HG03175 (cell line): ENCODE results near the gene CD47.

ENCODE experiments used
- ATAC-seq: cut with Tn5 transposase; IDR thresholded peaks from one replicate; pipeline ENCODE4 v1.9.1; 2021; ENCODE audit warnings: mild to moderate bottlenecking, moderate library complexity; ENCODE audit not compliant: unreplicated experiment

CD47 gene

DNA sequence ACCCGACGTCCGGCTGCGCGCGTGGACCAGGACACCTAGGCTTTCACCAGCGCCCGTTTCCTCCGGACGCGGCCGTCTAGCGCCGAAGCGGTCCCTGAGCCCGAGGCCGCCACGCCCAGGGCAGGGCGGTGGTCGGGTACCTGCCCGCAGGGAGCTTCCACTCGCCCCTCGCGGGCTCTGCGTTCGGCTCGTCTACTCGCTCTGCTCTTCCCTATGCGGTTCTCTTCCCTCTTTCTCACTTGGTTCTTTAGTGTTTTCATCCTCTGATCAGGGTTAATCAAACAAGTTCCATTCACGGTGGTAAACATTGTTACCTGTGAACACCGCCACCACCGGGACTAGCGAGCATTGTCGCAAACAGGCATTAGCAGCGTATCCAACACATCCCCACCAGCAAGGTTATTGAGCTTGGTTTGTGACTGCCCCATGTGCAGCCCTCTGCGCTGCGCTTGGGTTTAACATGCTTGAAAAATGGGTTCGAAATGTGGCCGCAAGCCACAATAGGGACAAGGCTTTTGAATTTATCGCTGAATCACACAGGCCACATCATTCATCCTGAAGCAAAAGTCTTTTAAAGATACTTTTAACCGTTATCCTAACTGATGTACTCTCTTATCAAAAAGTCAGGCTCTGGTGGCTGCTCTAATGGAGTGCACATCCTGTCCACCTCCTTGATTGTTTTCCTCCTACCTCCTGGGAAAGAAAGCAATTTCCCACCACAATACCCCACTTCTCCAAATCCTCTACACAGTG, 843 bp upstream of the CD47 start:
- no peak for ATAC-seq

DNA sequence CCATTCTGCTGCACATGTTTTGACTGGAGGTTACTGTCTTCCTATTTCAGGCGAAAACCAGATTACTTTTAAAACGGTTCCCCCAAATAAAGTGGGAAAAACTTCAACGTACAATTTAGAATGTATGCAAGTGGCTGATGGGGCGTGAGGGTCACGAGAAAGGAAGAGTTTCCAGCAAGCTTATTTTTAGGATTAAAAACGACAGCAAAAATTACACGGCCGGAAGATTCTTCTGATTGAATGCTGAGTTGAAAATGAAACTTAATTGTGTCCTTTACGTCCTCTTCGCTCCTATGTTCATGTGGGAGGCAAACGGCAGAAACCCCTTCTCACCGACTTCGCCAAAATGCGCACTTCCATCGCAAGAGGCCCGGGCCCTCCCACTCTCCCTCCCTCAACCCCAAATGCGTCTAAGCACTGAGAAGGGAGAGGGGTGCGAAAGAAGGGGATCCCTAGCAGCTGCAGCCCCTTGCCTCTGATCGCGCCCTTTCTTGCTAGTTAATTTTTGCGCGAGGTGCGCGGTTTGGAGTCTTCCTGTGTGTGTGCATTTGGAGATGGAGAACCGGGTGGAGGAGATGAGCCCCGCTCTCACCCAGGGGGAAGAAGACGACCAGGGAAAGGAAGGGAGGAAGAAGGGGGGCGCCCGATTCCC, 656 bp downstream of the CD47 start:
- ATAC-seq, result peak; percentile 13

DNA sequence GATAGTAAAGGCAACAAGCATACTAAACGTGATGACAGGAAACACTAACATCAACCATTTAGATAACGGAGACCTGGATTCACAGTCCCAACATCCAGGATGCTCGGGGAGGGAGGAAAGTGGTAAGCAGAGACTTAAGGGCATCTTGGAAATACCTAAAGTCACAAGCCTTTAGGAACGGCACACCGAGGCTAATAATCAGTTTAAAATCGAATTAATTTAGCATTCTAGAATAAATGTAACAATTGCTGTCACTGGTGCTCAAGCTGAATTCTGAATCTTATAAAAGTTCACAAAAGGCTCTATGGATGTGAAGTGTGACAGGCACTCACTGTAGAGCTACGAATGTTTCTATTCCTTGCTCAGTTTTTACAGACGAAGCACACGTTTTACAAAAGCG, 1.3 kb downstream of the CD47 start:
- ATAC-seq, result no peak

DNA sequence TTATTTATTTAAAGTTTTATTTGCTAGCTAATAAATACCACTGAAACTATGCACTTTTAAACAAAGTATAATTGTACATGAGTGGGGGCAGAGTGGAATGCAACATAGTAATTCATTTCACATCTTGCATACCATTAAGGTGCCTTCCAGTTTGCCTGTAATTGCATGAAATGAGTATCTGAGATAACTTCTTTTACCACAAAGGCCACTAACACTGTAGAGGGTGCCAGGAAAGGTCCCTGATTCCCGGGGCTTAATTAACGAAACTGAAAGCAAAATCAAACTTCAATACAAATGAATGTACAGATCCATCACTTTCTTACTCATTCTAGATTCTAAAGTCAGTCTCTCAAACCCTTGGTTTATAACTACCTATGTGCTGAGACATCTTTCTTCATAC, 2.1 kb downstream of the CD47 start:
- peak; percentile 42 for ATAC-seq

DNA sequence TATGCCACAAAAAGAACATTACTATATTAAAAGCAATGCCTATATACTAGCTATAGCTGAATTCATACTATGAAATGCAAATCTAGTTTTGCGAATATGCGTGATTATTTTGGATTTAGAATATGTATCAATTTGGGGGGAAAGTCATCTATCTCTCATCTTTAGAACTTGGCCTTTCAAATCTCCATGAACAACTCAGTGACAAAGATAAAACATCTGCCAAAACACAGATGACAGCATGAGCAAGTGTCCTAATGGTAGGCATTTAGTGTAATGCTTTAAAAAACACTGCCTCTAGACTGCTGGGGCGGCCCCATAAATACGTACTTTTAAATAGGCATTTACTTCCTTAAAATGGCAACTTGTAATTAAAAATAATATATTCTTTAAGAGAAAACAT, 2.7 kb downstream of the CD47 start:
- ATAC-seq, result no peak

DNA sequence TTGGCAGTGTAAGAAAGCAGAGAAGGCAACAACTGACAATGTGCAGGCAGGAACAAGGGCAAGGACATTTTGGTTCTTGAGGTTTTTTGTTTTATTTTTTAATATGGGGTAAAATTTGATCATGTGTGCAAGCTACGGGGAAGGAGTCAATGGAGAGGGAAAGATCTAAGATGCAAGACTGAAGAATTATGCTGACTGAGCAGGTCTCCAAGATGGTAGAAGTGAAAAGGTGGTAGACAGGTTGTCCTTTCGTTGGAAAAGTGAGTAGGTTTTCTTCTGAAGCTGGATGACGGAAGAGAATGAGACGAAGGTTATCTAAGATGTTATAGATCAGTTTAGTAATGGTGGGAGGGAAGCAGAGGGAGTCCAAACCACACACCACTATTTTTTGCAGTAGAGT, 4.2 kb downstream of the CD47 start:
- ATAC-seq, result no peak

DNA sequence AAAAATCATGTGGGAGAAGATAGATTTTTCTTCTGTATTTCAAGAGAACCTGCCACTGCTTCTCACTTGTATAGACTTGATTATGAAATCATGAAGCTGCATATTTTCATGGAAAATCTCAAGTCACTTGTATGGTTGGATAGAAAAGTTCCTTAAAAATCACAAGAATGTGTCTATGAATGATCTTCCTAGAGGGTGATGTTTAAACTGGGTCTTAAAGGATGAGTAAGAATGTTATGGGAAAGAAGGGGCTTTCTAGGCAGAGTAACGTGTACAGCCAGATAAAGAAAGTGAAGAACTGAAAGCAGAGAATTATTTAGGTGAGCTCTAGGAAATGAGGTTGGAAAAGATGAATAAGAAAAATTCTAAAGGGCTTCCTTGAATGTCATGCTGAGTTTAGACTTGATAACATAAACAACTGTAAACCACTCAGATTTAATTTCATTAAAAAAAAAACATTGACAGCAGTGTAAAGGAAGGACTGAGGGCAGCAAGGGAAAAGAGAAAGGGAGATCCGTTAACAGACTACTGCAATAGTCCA, 5.0 kb downstream of the CD47 start:
- ATAC-seq, result no peak

DNA sequence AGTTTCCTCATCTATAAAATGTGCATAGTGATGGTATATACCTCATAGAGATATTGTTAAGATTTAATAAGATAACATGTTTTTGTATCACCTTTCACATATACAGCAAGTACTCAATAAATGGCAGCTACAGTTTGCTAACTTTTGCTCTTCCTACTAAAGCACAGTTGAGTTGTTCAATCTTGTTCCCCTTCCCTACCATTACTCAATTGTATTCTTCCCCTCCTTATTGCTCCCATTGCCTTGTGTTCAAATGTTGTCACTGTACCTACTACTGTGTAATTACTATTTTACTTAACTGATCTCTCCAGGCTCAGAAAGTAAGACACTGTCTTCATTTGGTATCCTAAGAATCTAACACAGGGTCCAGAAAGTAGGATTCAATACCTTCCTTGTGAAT, 5.5 kb downstream of the CD47 start:
- ATAC-seq, result no peak

DNA sequence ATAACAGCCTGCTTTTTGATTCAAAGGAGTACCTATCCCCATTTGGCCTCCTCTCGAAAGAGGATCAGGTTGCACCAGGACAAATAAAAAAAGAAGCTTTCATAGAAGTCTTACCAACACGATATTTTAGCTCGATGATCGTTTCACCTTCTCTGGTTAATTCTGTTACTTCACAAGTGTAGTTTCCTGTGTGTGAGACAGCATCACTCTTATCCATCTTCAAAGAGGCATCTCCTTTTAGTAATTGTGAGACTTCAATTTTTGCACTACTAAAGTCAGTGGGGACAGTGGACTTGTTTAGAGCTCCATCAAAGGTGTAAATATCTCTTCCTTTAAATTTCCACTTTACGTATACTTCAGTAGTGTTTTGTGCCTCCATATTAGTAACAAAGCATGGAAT, 11.0 kb downstream of the CD47 start:
- no peak for ATAC-seq

DNA sequence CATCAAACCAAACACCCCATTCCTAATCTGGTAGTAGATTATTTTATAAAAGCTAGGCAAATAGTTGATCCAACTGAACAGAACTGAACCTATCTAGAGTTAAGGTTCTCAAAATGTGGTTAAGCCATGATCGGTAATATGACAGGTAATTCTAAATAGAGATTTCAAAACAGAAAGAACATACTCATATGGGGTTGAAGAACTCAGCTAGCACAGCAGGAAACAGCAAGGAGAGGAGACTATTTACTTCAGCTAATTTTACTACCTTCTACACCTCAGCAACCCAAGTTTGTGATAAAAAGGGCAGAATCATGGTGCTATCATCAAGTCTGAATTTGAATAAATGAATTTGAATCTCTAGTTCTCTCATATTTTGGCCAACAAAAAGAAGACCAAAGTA, 11.8 kb downstream of the CD47 start:
- ATAC-seq, result no peak

DNA sequence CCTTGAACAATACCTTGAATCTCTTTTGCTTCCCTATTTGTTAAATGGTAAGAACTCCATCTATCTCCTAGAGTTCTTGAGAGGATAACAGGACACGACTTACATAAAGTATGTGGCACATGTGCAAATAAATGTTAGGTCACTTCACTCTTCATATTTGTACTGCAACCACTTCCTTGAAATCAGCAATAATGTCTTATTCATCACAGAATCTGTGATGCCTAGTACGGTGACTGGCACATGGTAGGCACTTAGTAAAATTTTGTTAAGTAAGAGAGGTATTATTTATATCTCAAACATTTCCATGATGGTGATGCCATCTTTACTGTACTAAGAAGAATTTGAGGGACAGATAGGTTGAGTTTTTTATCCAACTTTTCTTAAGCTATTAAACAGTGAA, 14.3 kb downstream of the CD47 start:
- ATAC-seq, result no peak

DNA sequence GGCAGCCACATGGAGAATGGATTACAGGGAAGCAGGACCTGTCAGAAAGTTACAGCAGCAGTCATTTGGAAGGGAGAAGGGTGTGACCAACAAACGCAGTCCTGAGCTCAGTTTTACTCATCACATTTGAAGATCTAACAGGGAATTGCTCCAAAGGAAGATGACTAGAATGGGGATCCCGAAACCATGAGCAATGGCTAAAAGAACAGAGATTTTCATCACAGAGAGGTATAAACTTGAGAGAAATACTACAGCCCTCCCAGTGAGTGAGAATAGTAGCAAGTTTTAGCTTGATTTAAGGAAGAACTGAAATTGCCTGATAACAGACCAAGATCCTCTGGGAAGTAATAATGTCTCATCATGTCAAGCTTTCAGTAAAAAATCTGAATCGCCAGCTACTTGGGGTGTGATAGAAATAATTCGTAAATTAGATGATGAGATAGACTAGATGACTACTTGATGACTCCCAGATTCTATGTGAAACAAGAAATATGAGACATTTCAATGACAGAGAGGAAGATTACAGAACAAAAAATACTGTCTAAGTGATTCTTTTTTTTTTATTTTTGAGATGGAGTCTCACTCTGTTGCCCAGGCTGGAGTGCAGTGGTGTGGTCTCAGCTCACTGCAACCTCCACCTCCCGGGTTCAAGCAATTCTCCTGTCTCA, 16.9 kb downstream of the CD47 start:
- no peak for ATAC-seq

DNA sequence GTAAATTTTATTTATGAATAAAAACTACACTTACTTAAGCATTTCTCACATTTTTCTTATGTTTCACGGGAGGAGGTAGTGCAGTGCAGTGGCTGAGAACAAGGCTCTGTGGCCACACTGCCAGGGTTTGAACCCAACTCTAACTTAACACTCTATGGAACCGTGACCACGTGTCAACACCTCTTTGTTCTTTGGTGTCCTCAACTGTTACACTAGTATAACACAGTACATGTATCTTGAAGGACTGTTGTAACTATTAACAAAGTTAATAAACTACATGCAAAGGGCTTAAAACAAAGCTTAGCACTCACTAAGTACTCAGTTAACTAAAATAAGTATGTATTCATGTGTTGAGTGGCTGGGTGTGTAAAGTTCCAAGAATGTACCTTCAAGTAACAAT, 19.5 kb downstream of the CD47 start:
- peak; percentile 56 for ATAC-seq

DNA sequence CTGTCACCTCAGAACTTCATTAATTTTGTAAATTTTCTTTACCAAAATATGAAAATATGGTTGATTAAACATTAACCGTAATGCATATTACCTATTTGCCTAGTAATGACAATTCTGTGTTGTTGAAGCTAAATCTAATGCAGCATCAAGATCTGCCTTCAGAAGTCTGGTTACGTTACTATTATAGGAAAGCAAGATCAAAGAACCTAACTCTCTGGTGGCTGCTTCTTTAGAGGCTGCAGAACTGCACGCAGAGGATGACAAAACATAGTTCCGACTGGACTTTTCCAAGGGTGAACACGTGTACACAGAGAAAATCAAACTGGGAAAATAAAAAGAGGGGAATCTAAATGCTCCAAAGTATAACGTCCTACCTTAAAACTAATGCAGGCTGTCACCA, 20.5 kb downstream of the CD47 start:
- ATAC-seq, result no peak

DNA sequence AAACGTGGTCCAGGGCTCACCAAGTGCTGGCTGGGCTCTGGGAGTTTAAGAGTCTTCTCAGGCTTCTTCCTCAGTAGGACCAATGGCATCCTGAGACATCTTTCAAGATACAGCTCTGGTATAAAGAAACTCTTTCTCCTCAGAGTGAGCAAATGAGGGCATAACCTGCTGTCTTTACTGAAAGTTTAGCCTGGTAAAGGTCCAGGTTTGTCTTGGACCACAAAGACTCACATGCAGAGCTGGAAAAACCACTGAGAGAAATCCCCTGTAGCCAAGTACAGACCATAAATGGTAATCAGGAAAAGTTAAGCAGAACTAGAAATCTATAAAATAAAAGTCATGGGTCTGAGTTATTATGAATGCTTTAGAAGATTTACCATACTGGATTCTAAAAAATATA, 23.1 kb downstream of the CD47 start:
- no peak for ATAC-seq

DNA sequence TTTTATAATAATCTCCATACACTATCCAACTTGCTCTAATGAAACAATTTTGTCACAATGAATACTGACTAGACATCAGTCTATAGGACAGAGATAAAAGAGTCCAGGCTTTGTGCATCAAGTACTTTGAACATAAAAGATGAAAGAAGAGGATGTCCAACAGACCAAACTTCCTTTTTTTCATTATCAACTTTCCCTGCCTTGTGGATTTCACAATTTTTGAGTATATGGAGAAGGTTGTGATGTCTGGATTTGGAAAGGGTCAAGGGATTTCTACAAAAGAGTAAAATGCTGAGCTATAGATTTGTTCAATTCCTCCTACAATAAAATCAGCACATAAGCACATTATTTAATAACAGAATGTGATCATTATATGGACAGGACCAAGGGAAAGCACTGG, 25.7 kb downstream of the CD47 start:
- no peak for ATAC-seq

DNA sequence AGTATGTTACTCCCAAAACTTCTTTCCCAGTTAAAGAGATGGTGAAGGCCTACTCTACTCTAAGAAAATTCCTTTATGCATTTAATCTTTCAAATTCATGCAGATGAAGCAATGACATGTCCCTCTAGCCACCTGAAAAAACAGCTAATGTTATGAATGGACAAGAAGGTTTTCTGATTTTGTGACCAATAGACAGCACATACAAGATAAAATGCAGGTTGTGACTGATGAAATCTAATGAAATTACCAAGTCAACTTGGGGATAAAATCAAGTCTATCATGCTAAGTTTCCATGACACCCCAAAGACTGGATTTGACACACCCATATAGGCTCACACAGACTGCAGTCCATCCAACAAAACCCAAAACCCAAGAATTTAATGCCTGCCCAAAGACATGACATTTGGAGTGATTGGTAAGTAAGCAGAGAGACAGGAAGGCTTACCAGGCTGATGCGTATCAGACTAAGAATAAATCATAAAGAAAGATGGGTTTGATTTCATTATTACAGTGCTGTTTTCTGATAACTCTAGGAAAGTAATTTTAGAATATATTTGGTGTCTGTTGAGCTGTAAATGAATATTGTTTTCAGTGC, 26.4 kb downstream of the CD47 start:
- no peak for ATAC-seq

DNA sequence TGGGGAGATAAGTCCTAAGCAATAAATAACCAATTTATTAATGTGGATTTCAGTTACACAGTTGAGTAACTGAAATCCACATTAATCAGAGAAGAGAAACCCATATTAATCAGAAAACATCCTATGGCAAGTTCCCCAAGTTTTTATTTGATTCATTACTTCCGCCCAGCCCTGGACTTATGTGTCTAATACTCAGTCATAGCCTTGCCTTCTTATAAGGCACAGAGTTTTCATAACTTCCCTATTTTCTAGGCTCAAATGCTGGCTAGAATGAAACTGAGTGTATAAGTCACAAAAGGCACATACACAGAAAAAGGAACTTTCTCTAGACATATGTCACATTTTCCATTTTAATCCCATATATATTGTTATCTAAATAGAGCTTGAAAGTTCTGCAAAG, 28.8 kb downstream of the CD47 start:
- ATAC-seq, result no peak

DNA sequence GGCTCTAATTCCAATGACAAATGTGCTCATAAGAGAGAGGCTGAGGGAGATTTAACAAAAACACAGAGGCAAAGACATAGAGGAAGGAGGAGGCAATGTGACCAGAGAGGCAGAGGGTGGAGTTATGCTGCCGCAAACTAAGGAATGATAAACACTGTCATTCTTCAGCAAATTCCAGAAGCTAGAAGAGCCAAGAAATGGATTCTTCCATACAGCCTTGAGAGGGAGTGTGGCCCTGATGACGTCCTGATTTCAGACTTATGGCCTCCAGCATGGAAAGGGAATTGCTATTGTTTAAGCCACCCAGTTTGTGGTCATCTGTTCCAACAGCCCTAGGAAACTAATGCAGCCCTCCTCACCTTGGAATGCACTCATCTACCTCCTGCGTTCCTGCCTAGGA, 30.5 kb downstream of the CD47 start:
- no peak for ATAC-seq

DNA sequence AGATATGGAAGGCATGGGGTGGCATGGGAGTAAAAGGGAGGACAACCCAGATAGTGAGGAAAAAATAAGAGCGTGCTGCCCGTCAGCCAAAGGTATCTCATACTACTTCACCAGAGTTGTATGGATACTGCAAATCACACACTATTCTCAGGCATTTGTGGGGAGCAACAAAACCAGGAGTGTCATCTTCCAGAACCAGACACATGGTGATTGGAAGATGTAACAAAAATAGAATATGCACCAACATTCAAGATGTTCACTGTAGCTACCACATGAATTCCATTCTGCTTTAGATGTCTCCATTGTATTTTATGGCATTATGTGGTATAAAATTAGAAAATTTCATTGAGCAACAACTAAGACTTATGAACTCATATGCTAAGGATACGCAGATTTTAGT, 34.9 kb downstream of the CD47 start:
- ATAC-seq, result no peak

DNA sequence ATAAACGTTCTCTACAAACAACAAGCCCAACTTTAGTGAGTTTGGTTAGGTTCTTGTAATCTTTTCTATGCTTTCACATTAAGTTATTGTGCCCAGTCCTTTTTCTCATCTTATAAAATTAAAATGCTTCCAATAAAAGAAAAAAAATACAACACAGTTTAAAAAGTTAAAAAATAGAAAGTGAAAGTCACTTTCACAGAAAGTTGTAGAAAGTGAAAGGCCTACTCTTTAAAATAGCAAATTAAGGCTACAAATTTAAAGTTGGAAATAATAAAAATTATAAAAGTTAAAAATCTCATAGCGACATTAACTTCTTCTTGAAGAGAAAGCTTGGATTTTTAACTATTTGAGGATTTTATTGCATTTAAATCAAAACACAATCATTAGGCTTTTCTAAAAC, 35.9 kb downstream of the CD47 start:
- no peak for ATAC-seq

DNA sequence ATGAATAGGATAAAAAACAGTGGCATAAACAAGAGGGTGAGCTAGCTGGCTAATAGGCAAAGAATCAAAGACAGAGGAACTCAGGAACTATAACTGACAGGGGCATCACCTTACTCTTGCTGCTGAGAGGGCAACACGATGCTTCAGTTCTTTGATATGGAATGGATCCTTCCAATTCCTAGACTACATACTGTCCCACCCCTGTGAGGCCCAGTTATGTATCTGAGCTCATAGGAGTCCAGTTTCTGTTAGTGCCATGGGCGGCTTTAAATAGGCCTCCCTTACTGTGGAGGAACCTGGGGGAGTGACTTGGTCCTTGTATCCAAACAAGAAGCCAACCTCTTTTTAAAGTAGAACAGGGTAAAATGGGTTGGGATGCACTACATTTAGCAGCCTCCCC, 37.3 kb downstream of the CD47 start:
- no peak for ATAC-seq
